Activated CD4-positive, alpha-beta T cell treated with anti-CD3 and anti-CD28 coated beads, Interleukin-2, Interleukin-4, amounts not matched to agents 100 ng/mL and 50 ng/mL, durations not matched to agents 16 hours and 8 hours (primary cell): ENCODE measurements around the gene USP6NL.

Experiments
- DNase-seq: peaks from one replicate; pipeline ENCODE4 v3.0.0-alpha.2; 2020; ENCODE audit warnings: low spot score

Gene USP6NL

DNA sequence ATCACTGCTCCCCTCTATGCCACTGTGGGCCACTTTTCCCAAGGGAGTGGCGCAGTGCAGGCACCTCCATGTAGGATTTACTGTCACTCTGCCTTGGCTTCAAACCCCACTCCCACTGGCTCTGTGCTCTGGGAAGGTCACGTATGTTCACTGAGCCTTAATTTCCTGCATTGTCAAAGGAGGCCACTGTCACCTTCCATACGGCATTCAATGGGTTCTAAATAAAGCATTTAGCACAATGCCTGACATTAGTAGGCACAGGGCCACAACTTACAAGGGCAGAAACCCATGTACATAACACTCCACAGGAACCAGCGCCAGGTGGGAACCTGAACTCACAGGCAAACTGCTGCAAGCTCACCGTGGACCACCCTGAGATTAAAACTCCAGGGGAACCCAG, 196.4 kb downstream of the USP6NL start:
- DNase-seq, result no peak

GRCh38 chr10:11414314-11415038, 197.0 kb downstream of the USP6NL start:
- no peak for DNase-seq

DNA sequence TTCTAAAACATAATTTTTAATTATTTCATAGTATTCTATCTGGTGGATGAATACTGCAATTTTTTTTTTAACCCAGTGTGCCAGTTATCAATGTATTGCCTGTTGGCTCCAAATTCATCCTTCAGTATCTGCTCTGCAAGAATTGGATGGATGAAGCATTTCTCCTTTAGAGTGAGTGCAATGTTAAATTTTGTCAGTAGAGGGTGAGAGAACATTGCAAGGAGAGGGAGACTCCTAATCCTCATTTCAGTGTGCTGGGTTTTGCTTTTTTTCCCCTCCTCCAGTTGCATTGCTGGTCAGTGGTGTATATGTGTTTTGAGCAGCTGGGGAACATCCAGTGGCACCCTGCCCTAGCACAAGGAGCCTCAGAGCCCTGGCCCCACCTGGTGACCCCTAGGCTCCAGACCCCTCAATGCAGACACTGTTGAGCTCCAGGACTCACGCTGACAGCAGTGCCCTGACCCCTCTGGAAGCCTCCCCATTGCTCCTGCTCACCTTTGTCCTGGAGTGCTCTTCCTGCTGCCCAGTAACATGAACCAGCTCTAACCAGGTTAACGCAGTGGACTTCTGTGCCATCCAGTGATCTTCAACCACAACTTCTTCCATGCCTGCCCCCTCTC, 199.4 kb downstream of the USP6NL start:
- no peak for DNase-seq

- no peak for DNase-seq
Measured at GRCh38 chr10:11409357-11409756, 202.1 kb downstream of the USP6NL start.

- no peak for DNase-seq
Measured at GRCh38 chr10:11407939-11408338, 203.5 kb downstream of the USP6NL start.

GRCh38 chr10:11406746-11407145, 204.7 kb downstream of the USP6NL start:
- DNase-seq, result no peak

- DNase-seq, result no peak
Measured at GRCh38 chr10:11404901-11405300, 206.5 kb downstream of the USP6NL start.
